ENCODE results near the gene OTUD1.

The OTUD1 gene

DNA sequence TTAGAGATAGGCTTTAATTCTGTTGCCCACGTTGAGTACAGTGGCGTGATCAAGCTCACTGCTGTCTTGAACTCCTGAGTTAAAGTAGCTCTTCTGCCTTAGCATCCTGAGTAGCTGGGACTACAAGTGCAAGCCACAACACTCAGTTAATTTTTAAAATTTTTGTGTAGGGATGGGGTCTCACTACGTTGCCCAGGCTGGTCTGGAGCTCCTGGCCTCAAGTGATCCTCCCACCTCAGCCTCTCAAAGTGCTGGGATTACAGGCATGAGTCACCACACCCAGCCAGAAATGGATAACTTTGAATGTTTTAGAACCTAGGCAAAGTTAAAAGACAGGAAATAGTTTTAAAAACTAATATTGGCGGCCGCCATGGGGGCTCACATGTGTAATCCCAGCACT, 43.9 kb upstream of the OTUD1 start:
- H3K79me2 ChIP-seq (ENCODE audit: insufficient read depth, low read length) = no peaks in the 10 kb centered on the region
- no peaks in the 10 kb centered on the region for H3K27me3 ChIP-seq (ENCODE audit: insufficient read depth, low read length)
- no peaks in the 10 kb centered on the region for H3K9me2 ChIP-seq (ENCODE audit: low read depth, low read length)
- no peaks in the 10 kb centered on the region for H4K20me1 ChIP-seq (ENCODE audit: insufficient read depth, low read length)
- no peak overlapping the region for H3K4me2 ChIP-seq (ENCODE audit: low read length)
- H3K4me1 ChIP-seq (ENCODE audit: insufficient read depth, low read length, severe bottlenecking) = no peaks in the 10 kb centered on the region
- no peak overlapping the region for H3K4me3 ChIP-seq (ENCODE audit: low read depth, low read length, poor library complexity, severe bottlenecking)
- H3K9me3 ChIP-seq (ENCODE audit: low read length) = no peaks in the 10 kb centered on the region
- H2AFZ ChIP-seq (ENCODE audit: low read length) = no peak overlapping the region
- H3K27ac ChIP-seq (ENCODE audit: low read depth, low read length, poor library complexity, severe bottlenecking) = no peak overlapping the region
- no peaks in the 10 kb centered on the region for H3K36me3 ChIP-seq (ENCODE audit: insufficient read depth, low read length)
- TF ChIP-seq, protein P1, sequence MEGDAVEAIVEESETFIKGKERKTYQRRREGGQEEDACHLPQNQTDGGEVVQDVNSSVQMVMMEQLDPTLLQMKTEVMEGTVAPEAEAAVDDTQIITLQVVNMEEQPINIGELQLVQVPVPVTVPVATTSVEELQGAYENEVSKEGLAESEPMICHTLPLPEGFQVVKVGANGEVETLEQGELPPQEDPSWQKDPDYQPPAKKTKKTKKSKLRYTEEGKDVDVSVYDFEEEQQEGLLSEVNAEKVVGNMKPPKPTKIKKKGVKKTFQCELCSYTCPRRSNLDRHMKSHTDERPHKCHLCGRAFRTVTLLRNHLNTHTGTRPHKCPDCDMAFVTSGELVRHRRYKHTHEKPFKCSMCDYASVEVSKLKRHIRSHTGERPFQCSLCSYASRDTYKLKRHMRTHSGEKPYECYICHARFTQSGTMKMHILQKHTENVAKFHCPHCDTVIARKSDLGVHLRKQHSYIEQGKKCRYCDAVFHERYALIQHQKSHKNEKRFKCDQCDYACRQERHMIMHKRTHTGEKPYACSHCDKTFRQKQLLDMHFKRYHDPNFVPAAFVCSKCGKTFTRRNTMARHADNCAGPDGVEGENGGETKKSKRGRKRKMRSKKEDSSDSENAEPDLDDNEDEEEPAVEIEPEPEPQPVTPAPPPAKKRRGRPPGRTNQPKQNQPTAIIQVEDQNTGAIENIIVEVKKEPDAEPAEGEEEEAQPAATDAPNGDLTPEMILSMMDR (IDR thresholded peaks at IDR 0.05; ENCODE audit: low read length) = no peak
- TF ChIP-seq EZH2 (IDR thresholded peaks at IDR 0.05; ENCODE audit: borderline replicate concordance, low read length) = no peak
- no peaks in the 10 kb centered on the region for H3F3A ChIP-seq (ENCODE audit: insufficient read depth, low read length)
- no peak overlapping the region for H3K9ac ChIP-seq (ENCODE audit: low read length)

DNA sequence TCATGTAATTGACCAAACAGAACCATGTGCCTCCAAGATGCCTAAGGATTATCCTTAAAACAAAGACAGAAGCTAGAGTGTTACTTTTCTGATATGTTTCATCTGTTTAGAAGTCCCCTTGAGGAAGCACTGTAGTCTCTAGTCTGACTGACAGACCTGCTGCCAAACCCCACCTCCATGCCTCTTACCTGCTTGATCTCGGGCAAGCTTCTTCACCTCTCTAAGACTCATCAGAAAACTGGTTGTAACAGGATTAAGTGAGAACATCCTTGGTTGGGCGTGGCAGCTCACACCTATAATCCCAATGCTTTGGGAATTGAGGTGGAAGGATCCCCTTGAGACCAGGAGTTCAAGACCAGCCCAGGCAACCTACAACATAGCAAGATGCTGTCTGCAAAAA, 42.2 kb upstream of the OTUD1 start:
- Histone ChIP-seq H3K9ac (ENCODE audit: low read length) (no peak overlapping the region), H3K4me2 (ENCODE audit: low read length) (no peak overlapping the region), H3K9me2 (ENCODE audit: low read depth, low read length) (no peaks in the 10 kb centered on the region), H3K36me3 (ENCODE audit: insufficient read depth, low read length) (no peaks in the 10 kb centered on the region), H3K79me2 (ENCODE audit: insufficient read depth, low read length) (no peaks in the 10 kb centered on the region), H3K27me3 (ENCODE audit: insufficient read depth, low read length) (no peaks in the 10 kb centered on the region), H3K27ac (ENCODE audit: low read depth, low read length, poor library complexity, severe bottlenecking) (no peak overlapping the region), H3F3A (ENCODE audit: insufficient read depth, low read length) (no peaks in the 10 kb centered on the region), H2AFZ (ENCODE audit: low read length) (no peak overlapping the region), H4K20me1 (ENCODE audit: insufficient read depth, low read length) (no peaks in the 10 kb centered on the region), H3K9me3 (ENCODE audit: low read length) (no peaks in the 10 kb centered on the region), H3K4me1 (ENCODE audit: insufficient read depth, low read length, severe bottlenecking) (no peaks in the 10 kb centered on the region), H3K4me3 (ENCODE audit: low read depth, low read length, poor library complexity, severe bottlenecking) (no peak overlapping the region)
- no peak for TF ChIP-seq EZH2 (IDR thresholded peaks at IDR 0.05; ENCODE audit: borderline replicate concordance, low read length)
- TF ChIP-seq, protein P1 (IDR thresholded peaks at IDR 0.05; ENCODE audit: low read length) = no peak

DNA sequence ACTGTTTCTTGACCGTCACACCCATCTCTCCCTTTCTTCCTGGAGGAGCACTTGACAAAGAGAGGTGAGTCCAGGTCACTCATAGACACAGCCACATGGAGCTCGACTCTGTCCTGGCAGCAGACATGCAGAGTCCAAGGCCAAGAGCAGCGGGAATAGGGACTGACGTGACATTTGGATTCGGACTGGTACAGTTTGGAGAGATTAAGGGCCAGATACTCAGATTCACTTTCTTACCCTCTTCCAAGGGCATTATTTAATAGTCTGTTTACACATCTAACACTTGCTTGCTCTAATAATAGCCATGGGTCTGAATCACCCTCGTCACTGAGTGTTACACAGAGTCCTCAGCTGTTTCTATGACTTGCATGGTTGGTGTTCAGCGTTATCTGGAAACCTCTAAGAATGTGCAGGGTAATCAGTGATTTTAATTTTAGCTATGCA, 39.2 kb upstream of the OTUD1 start:
- no peak overlapping the region for H3K4me2 ChIP-seq (ENCODE audit: low read length)
- no peak overlapping the region for H2AFZ ChIP-seq (ENCODE audit: low read length)
- H3K36me3 ChIP-seq (ENCODE audit: insufficient read depth, low read length) = no peaks in the 10 kb centered on the region
- no peaks in the 10 kb centered on the region for H3K9me2 ChIP-seq (ENCODE audit: low read depth, low read length)
- H3K27ac ChIP-seq (ENCODE audit: low read depth, low read length, poor library complexity, severe bottlenecking) = no peak overlapping the region
- H4K20me1 ChIP-seq (ENCODE audit: insufficient read depth, low read length) = no peaks in the 10 kb centered on the region
- no peaks in the 10 kb centered on the region for H3K9me3 ChIP-seq (ENCODE audit: low read length)
- H3K27me3 ChIP-seq (ENCODE audit: insufficient read depth, low read length) = no peaks in the 10 kb centered on the region
- no peak for TF ChIP-seq EZH2 (IDR thresholded peaks at IDR 0.05; ENCODE audit: borderline replicate concordance, low read length)
- H3F3A ChIP-seq (ENCODE audit: insufficient read depth, low read length) = no peaks in the 10 kb centered on the region
- no peaks in the 10 kb centered on the region for H3K79me2 ChIP-seq (ENCODE audit: insufficient read depth, low read length)
- H3K9ac ChIP-seq (ENCODE audit: low read length) = no peak overlapping the region
- no peaks in the 10 kb centered on the region for H3K4me1 ChIP-seq (ENCODE audit: insufficient read depth, low read length, severe bottlenecking)
- no peak overlapping the region for H3K4me3 ChIP-seq (ENCODE audit: low read depth, low read length, poor library complexity, severe bottlenecking)

DNA sequence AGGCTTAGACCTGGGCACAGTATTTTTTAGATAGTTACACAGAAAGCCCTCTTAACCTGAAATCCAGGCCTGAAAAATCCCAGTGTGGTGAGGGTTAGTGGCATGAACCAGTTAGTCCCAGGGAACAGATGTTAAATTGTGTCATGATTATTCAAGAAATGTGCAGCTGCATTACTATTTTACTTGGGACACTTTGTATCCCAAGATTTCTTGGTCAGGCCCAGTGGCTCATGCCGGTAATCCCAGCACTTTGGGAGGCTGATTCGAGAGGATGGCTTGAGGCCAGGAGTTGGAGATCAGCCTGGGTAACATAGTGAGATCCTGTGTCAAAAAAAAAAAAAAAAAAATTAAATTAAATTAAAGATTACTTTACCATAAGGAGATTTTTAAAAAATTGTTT, 36.0 kb upstream of the OTUD1 start:
- Histone ChIP-seq H3F3A (ENCODE audit: insufficient read depth, low read length) (no peaks in the 10 kb centered on the region), H3K9me2 (ENCODE audit: low read depth, low read length) (no peaks in the 10 kb centered on the region), H3K4me3 (ENCODE audit: low read depth, low read length, poor library complexity, severe bottlenecking) (no peak overlapping the region), H3K27me3 (ENCODE audit: insufficient read depth, low read length) (no peaks in the 10 kb centered on the region), H3K36me3 (ENCODE audit: insufficient read depth, low read length) (no peaks in the 10 kb centered on the region), H3K4me2 (ENCODE audit: low read length) (no peak overlapping the region), H4K20me1 (ENCODE audit: insufficient read depth, low read length) (no peaks in the 10 kb centered on the region), H2AFZ (ENCODE audit: low read length) (no peak overlapping the region), H3K9me3 (ENCODE audit: low read length) (no peaks in the 10 kb centered on the region), H3K27ac (ENCODE audit: low read depth, low read length, poor library complexity, severe bottlenecking) (no peak overlapping the region), H3K9ac (ENCODE audit: low read length) (no peak overlapping the region), H3K79me2 (ENCODE audit: insufficient read depth, low read length) (no peaks in the 10 kb centered on the region), H3K4me1 (ENCODE audit: insufficient read depth, low read length, severe bottlenecking) (no peaks in the 10 kb centered on the region)
- TF ChIP-seq, protein P1 (IDR thresholded peaks at IDR 0.05; ENCODE audit: low read length) = no peak
- no peak for TF ChIP-seq EZH2 (IDR thresholded peaks at IDR 0.05; ENCODE audit: borderline replicate concordance, low read length)

All from OCI-LY1 (cell line).